HUES64 (cell line): Measurements from ENCODE around the gene CAPN2.

Source experiments
- H3K27ac ChIP-seq: 2 replicates; pipeline ENCODE4 v1.7.0; 2013; ENCODE audit warnings: low read depth, low read length, inconsistent platforms
- H3K27me3 ChIP-seq: 2 replicates; pipeline ENCODE4 v1.6.1; 2013; ENCODE audit warnings: mild to moderate bottlenecking, low read length; ENCODE audit not compliant: insufficient read depth
- H3K36me3 ChIP-seq: 2 replicates; pipeline ENCODE4 v1.6.1; 2013; ENCODE audit warnings: mild to moderate bottlenecking, low read length; ENCODE audit not compliant: insufficient read depth
- H3K4me1 ChIP-seq: 2 replicates; pipeline ENCODE4 v1.6.1; 2013; ENCODE audit warnings: mild to moderate bottlenecking, low read length, moderate library complexity; ENCODE audit not compliant: insufficient read depth
- H3K4me3 ChIP-seq: 2 replicates; pipeline ENCODE4 v1.5.1; 2013; ENCODE audit warnings: mild to moderate bottlenecking, low read length, moderate library complexity
- H3K9ac ChIP-seq: 2 replicates; pipeline ENCODE4 v1.6.1; 2013; ENCODE audit warnings: mild to moderate bottlenecking, low read depth, low read length
- H3K9me3 ChIP-seq: 2 replicates; pipeline ENCODE4 v1.6.1; 2013; ENCODE audit warnings: low read depth, low read length; ENCODE audit not compliant: insufficient read depth
- WGBS: fragments of 150-250, 120-280 bp; methylation state at CpG from one replicate; pipeline ENCODE4 v1.1.7; 2013; ENCODE audit warnings: missing lambda C conversion rate; 5-methylcytosine and 5-hydroxymethylcytosine counted together

CAPN2 gene

GRCh38 chr1:223680188-223680587, 32.2 kb upstream of the CAPN2 start:
- WGBS, result 86% methylated on average over 2 of the region's 2 CpGs
- no peaks in the 10 kb centered on the region for H3K4me1 ChIP-seq
- H3K9me3 ChIP-seq, result no peaks in the 10 kb centered on the region
- no peak overlapping the region for H3K27ac ChIP-seq
- no peaks in the 10 kb centered on the region for H3K36me3 ChIP-seq
- H3K9ac ChIP-seq, result no peak overlapping the region
- H3K4me3 ChIP-seq, result no peak overlapping the region
- no peaks in the 10 kb centered on the region for H3K27me3 ChIP-seq

- H3K36me3 ChIP-seq, result no peaks in the 10 kb centered on the region
Measured at GRCh38 chr1:223682502-223682901, 29.8 kb upstream of the CAPN2 start.

GRCh38 chr1:223683586-223684487, 28.5 kb upstream of the CAPN2 start:
- WGBS, result 75% methylated on average over 9 of the region's 9 CpGs
- Histone ChIP-seq H3K27ac (no peak overlapping the region), H3K4me3 (no peak overlapping the region), H3K36me3 (no peaks in the 10 kb centered on the region), H3K9ac (no peak overlapping the region), H3K4me1 (no peaks in the 10 kb centered on the region), H3K9me3 (no peaks in the 10 kb centered on the region), H3K27me3 (no peaks in the 10 kb centered on the region)

More at GRCh38 chr1:223682502-223682901, 29.8 kb upstream of the CAPN2 start:
- Histone ChIP-seq H3K4me1 (no peaks in the 10 kb centered on the region), H3K27ac (no peak overlapping the region), H3K9me3 (no peaks in the 10 kb centered on the region), H3K27me3 (no peaks in the 10 kb centered on the region), H3K9ac (no peak overlapping the region), H3K4me3 (no peak overlapping the region)
- 87% methylated on average over 3 of the region's 3 CpGs for WGBS

GRCh38 chr1:223684488-223684792, 27.9 kb upstream of the CAPN2 start:
- 80% methylated on average over 3 of the region's 3 CpGs for WGBS

GRCh38 chr1:223691121-223691520, 21.2 kb upstream of the CAPN2 start:
- H3K27me3 ChIP-seq, result no peaks in the 10 kb centered on the region
- H3K4me1 ChIP-seq, result no peaks in the 10 kb centered on the region
- WGBS, result 86% methylated on average over 4 of the region's 4 CpGs
- H3K4me3 ChIP-seq, result no peak overlapping the region
- no peaks in the 10 kb centered on the region for H3K36me3 ChIP-seq
- H3K9me3 ChIP-seq, result no peaks in the 10 kb centered on the region
- no peak overlapping the region for H3K27ac ChIP-seq
- H3K9ac ChIP-seq, result no peak overlapping the region

More at GRCh38 chr1:223684488-223684792, 27.9 kb upstream of the CAPN2 start:
- no peaks in the 10 kb centered on the region for H3K36me3 ChIP-seq
- no peaks in the 10 kb centered on the region for H3K9me3 ChIP-seq
- no peak overlapping the region for H3K27ac ChIP-seq
- no peaks in the 10 kb centered on the region for H3K27me3 ChIP-seq
- no peaks in the 10 kb centered on the region for H3K4me1 ChIP-seq
- no peak overlapping the region for H3K4me3 ChIP-seq
- H3K9ac ChIP-seq, result no peak overlapping the region

- Histone ChIP-seq H3K4me1 (no peaks in the 10 kb centered on the region), H3K9ac (no peak overlapping the region), H3K36me3 (no peaks in the 10 kb centered on the region), H3K4me3 (no peak overlapping the region), H3K27ac (no peak overlapping the region), H3K9me3 (no peaks in the 10 kb centered on the region), H3K27me3 (no peaks in the 10 kb centered on the region)
- 87% methylated on average over 7 of the region's 8 CpGs for WGBS
Measured at GRCh38 chr1:223695014-223695548, 17.3 kb upstream of the CAPN2 start.

GRCh38 chr1:223695941-223696340, 16.4 kb upstream of the CAPN2 start:
- Histone ChIP-seq H3K4me1 (peaks cover 8% of the 10 kb centered on the region), H3K27ac (no peak overlapping the region), H3K27me3 (no peaks in the 10 kb centered on the region), H3K9ac (no peak overlapping the region), H3K9me3 (no peaks in the 10 kb centered on the region), H3K4me3 (no peak overlapping the region), H3K36me3 (no peaks in the 10 kb centered on the region)
- 86% methylated on average over 5 of the region's 5 CpGs for WGBS

- Histone ChIP-seq H3K27me3 (no peaks in the 10 kb centered on the region), H3K9ac (peak overlapping the region; percentile 65; the same call in 1 of the 2 replicates), H3K36me3 (no peaks in the 10 kb centered on the region), H3K27ac (peak overlapping the region; percentile 84), H3K4me3 (no peak overlapping the region), H3K9me3 (no peaks in the 10 kb centered on the region), H3K4me1 (peaks cover 21% of the 10 kb centered on the region)
- WGBS, result 89% methylated on average over 4 of the region's 5 CpGs
Measured at GRCh38 chr1:223700388-223700918, 11.9 kb upstream of the CAPN2 start.

- no peaks in the 10 kb centered on the region for H3K36me3 ChIP-seq
- no peaks in the 10 kb centered on the region for H3K27me3 ChIP-seq
- no peaks in the 10 kb centered on the region for H3K9me3 ChIP-seq
- H3K9ac ChIP-seq, result peak overlapping the region; percentile 65; the same call in 1 of the 2 replicates
- peaks cover 21% of the 10 kb centered on the region for H3K4me1 ChIP-seq
- WGBS, result 51% methylated on average over 8 of the region's 8 CpGs
- no peak overlapping the region for H3K4me3 ChIP-seq
- H3K27ac ChIP-seq, result peak overlapping the region; percentile 84
Measured at GRCh38 chr1:223700942-223701637, 11.2 kb upstream of the CAPN2 start.

- H3K4me3 ChIP-seq, result no peak overlapping the region
- WGBS, result 67% methylated on average over 3 of the region's 4 CpGs
Measured at GRCh38 chr1:223702735-223703667, 9.3 kb upstream of the CAPN2 start.

More at GRCh38 chr1:223702735-223703667, 9.3 kb upstream of the CAPN2 start:
- H3K4me1 ChIP-seq, result peaks cover 34% of the 10 kb centered on the region
- H3K27ac ChIP-seq, result no peak overlapping the region
- no peak overlapping the region for H3K9ac ChIP-seq
- no peaks in the 10 kb centered on the region for H3K9me3 ChIP-seq
- no peaks in the 10 kb centered on the region for H3K27me3 ChIP-seq
- H3K36me3 ChIP-seq, result no peaks in the 10 kb centered on the region
